ENCODE data around the gene FRMD8. TPM values are rescaled to one million over a fixed set of nuclear protein-coding genes. Genes with fewer than 3 reads are reported as not detected.
A peak's percentile ranks its signal among the peaks of the same experiment; 100 is the strongest.

The FRMD8 gene
- total RNA-seq, 1 experiment from 2014 or later, result 22.7 TPM

DNA sequence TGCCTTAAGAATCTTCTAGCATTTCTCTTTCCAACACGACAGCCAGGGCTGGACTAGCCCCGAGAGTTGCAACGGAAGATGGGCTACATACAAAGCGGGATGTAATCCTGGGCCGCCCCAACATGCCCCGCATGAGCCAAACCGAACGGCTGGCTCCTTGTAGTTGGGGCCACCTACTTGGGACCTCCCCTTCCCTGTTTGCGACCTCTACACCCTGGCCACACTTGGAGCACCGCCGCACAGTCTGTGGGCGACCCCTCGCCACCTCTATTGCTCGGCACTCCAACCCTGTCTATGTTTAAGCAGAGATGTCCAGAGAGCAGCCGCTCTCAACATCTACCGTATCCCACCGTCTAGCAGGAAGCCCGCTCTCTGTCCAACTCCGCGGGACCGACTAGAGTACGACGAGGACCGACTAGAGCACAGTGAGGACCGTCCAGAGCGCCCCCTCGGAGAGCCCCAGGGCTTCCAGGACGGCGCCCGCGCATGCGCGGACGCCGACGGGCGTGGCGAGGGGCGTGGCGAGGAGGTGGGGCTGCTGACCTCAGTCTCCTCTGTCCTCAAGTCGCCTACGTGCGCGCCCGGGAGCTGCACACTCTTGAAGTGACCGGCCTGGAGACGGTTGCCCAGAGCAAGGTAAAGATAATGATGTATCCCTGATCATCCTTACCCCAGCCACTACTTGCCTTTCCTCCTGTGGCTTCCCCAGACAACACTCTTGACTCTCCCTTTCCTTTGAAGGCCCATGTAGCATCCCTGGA lies 68.4 kb downstream of the FRMD8 start:
- no peaks in the 10 kb centered on the region for H3K9me3 ChIP-seq (ENCODE audit: control insufficient read depth, low read depth, low read length)
- H3K4me3 Mint-ChIP-seq, result peak overlapping the region; percentile 56 to 72
- TF ChIP-seq CTCF (conservative IDR thresholded peaks at IDR 0.05), result no peak

More for the DNA sequence above, 68.4 kb downstream of the FRMD8 start:
- no peak overlapping the region for H2AFZ ChIP-seq (ENCODE audit: low read length)
- no peaks in the 10 kb centered on the region for H3K79me1 ChIP-seq (ENCODE audit: insufficient read depth, low read depth, low read length, poor library complexity, severe bottlenecking)
- no peak overlapping the region for H4K5ac ChIP-seq (ENCODE audit: insufficient read length, low read depth, low read length)
- no peak overlapping the region for H3K4ac ChIP-seq (ENCODE audit: low read depth, low read length)
- peak; percentile 95 for DNase-seq
- H3K9ac ChIP-seq (ENCODE audit: extremely low read depth, insufficient read length, low read length), result no peak overlapping the region
- WGBS (ENCODE audit: extremely low coverage, insufficient read length, low lambda C conversion rate), result no CpG with 5 or more reads among the region's 47 CpGs
- no peak overlapping the region for H3K18ac ChIP-seq (ENCODE audit: insufficient read length, low read depth, low read length)
- no peaks in the 10 kb centered on the region for H3K79me2 ChIP-seq (ENCODE audit: insufficient read depth, low read length)
- H4K91ac ChIP-seq (ENCODE audit: insufficient read length, low read depth, low read length), result no peak overlapping the region
- no peak overlapping the region for H4K8ac ChIP-seq (replicated peaks; ENCODE audit: insufficient read length, low read depth, low read length)
- no peaks in the 10 kb centered on the region for H4K20me1 ChIP-seq (ENCODE audit: control insufficient read depth, insufficient read depth, insufficient read length)
- H3K27ac ChIP-seq (ENCODE audit: insufficient read length, low read depth, low read length), result no peak overlapping the region
- peaks cover 31% of the 10 kb centered on the region for H3K27me3 ChIP-seq (ENCODE audit: insufficient read depth, low read length)
- H2BK12ac ChIP-seq (ENCODE audit: insufficient read length, low read depth, low read length), result no peak overlapping the region
- H2BK120ac ChIP-seq (ENCODE audit: low read depth, low read length, poor library complexity, severe bottlenecking), result no peak overlapping the region
- no peaks in the 10 kb centered on the region for H3K4me1 ChIP-seq (ENCODE audit: insufficient read depth, low read length)
- no peak overlapping the region for H2BK5ac ChIP-seq (ENCODE audit: insufficient read length, low read length)
- Mint-ChIP-seq H3K9me3 (peaks cover 20 to 31% of the 10 kb centered on the region in 2 experiments), H3K36me3 (ENCODE audit: insufficient read depth in 1 of 3, low read depth in 3 of 3) (peaks cover 0 to 2% (median 0%) of the 10 kb centered on the region in 3 experiments; a peak in 2 of 7 replicates), H3K27me3 (ENCODE audit: low read depth) (peaks cover 89% of the 10 kb centered on the region), H3K27ac (no peak overlapping the region), H3K4me1 (peaks cover 17 to 20% of the 10 kb centered on the region in 2 experiments)
- H3K4me2 ChIP-seq (ENCODE audit: insufficient read depth, insufficient read length, low read length), result peak overlapping the region; percentile 53
- H3K56ac ChIP-seq (ENCODE audit: insufficient read length, low read depth, low read length), result no peak overlapping the region
- H3K23ac ChIP-seq (ENCODE audit: insufficient read length, low read depth, low read length), result no peak overlapping the region
- peak overlapping the region; percentile 26; the same call in 1 of the 2 replicates for H3K14ac ChIP-seq (ENCODE audit: insufficient read depth, low read length)
- peaks cover 4% of the 10 kb centered on the region for H3K23me2 ChIP-seq (ENCODE audit: insufficient read length, low read depth, low read length, poor library complexity, severe bottlenecking)
- no peak overlapping the region for H2AK5ac ChIP-seq (ENCODE audit: insufficient read length, low read length)
- H2BK15ac ChIP-seq (ENCODE audit: low read depth, low read length), result no peak overlapping the region
- H3T11ph ChIP-seq (ENCODE audit: low read length), result no peak overlapping the region
- no peak overlapping the region for H2BK20ac ChIP-seq (ENCODE audit: low read depth, low read length, poor library complexity, severe bottlenecking)

All from H9 (cell line).